ENCODE results near the gene EFCC1. TPM values are rescaled to one million over a fixed set of nuclear protein-coding genes. Genes with fewer than 3 reads are reported as not detected.
"Not testable (repeated sequence)": the region's sequence is repeated elsewhere in the genome, so short reads cannot be mapped to it uniquely, and the experiment has no call there.

Gene EFCC1
- total and polyA plus RNA-seq, 2 donors: 4.3 to 5.7 TPM

GRCh38 chr3:129085165-129085715 lies 84.1 kb downstream of the EFCC1 start:
- WGBS: 87% methylated on average over 12 of the region's 12 CpGs

GRCh38 chr3:129085818-129086217 lies 84.7 kb downstream of the EFCC1 start:
- no peak for DNase-seq (ENCODE audit: extremely low spot score)
- Histone ChIP-seq H3K4me1 (ENCODE audit: insufficient read depth) (no peaks in the 10 kb centered on the region), H3K27ac (ENCODE audit: low read depth) (no peak overlapping the region), H3K36me3 (ENCODE audit: insufficient read depth) (no peaks in the 10 kb centered on the region), H3K4me3 (ENCODE audit: low read depth, low read length) (no peak overlapping the region)
- WGBS: 92% methylated on average over 4 of the region's 4 CpGs

More at GRCh38 chr3:129085165-129085715, 84.1 kb downstream of the EFCC1 start:
- H3K4me3 ChIP-seq (ENCODE audit: low read depth, low read length): no peak overlapping the region
- no peaks in the 10 kb centered on the region for H3K36me3 ChIP-seq (ENCODE audit: insufficient read depth)
- no peak for DNase-seq (ENCODE audit: extremely low spot score)
- H3K4me1 ChIP-seq (ENCODE audit: insufficient read depth): no peaks in the 10 kb centered on the region
- H3K27ac ChIP-seq (ENCODE audit: low read depth): no peak overlapping the region

GRCh38 chr3:129087138-129087702 lies 86.1 kb downstream of the EFCC1 start:
- no peak overlapping the region for H3K4me3 ChIP-seq (ENCODE audit: low read depth, low read length)
- no peak for DNase-seq (ENCODE audit: extremely low spot score)
- 50% methylated on average over 8 of the region's 8 CpGs for WGBS
- no peaks in the 10 kb centered on the region for H3K36me3 ChIP-seq (ENCODE audit: insufficient read depth)
- H3K27ac ChIP-seq (ENCODE audit: low read depth): peak overlapping the region; percentile 5
- no peaks in the 10 kb centered on the region for H3K4me1 ChIP-seq (ENCODE audit: insufficient read depth)

- not testable (repeated sequence) for DNase-seq (ENCODE audit: extremely low spot score); H3K36me3 ChIP-seq (ENCODE audit: insufficient read depth); H3K4me1 ChIP-seq (ENCODE audit: insufficient read depth); H3K27ac ChIP-seq (ENCODE audit: low read depth); H3K4me3 ChIP-seq (ENCODE audit: low read depth, low read length)
- 6% methylated on average over 7 of the region's 9 CpGs for WGBS
Observed at GRCh38 chr3:129087904-129088303, 86.8 kb downstream of the EFCC1 start.

GRCh38 chr3:129088312-129088711 lies 87.2 kb downstream of the EFCC1 start:
- not testable (repeated sequence) for H3K27ac ChIP-seq (ENCODE audit: low read depth); H3K4me1 ChIP-seq (ENCODE audit: insufficient read depth); DNase-seq (ENCODE audit: extremely low spot score); H3K4me3 ChIP-seq (ENCODE audit: low read depth, low read length); H3K36me3 ChIP-seq (ENCODE audit: insufficient read depth)
- WGBS: no CpG with 5 or more reads among the region's 6 CpGs

Other genes with a start within 250 kb of the EFCC1 start
- gene ACAD9, start 121.7 kb upstream of the EFCC1 start, total RNA-seq: 33.1 TPM
- gene ACAD9, start 121.7 kb upstream of the EFCC1 start, polyA plus RNA-seq: 26.4 TPM
- gene CFAP92, start 7.2 kb upstream of the EFCC1 start, total RNA-seq: 1.9 TPM
- 0.62 TPM for gene CFAP92, start 7.2 kb upstream of the EFCC1 start, polyA plus RNA-seq
- not detected for gene GP9, start 59.5 kb downstream of the EFCC1 start, total RNA-seq
- not detected for gene GP9, start 59.5 kb downstream of the EFCC1 start, polyA plus RNA-seq
- 6.0 TPM for gene RAB43, start 120.5 kb downstream of the EFCC1 start, total RNA-seq
- 11.3 TPM for gene RAB43, start 120.5 kb downstream of the EFCC1 start, polyA plus RNA-seq
- 30.1 TPM for gene ISY1, start 159.8 kb downstream of the EFCC1 start, total RNA-seq
- gene ISY1, start 159.8 kb downstream of the EFCC1 start, polyA plus RNA-seq: 34.8 TPM
- 237 TPM for gene CNBP, start 182.6 kb downstream of the EFCC1 start, total RNA-seq
- 517 TPM for gene CNBP, start 182.6 kb downstream of the EFCC1 start, polyA plus RNA-seq
- gene COPG1, start 248.3 kb downstream of the EFCC1 start, total RNA-seq: 127 TPM
- 66.5 TPM for gene COPG1, start 248.3 kb downstream of the EFCC1 start, polyA plus RNA-seq